GM18499 (cell line): ENCODE measurements around the gene CHAD.
"Not testable (repeated sequence)": the region's sequence is repeated elsewhere in the genome, so short reads cannot be mapped to it uniquely, and the experiment has no call there.

Source experiments
- ATAC-seq: cut with Tn5 transposase; IDR thresholded peaks from one replicate; pipeline ENCODE4 v1.9.1; 2021; ENCODE audit warnings: moderate number of reproducible peaks; ENCODE audit not compliant: insufficient read depth, unreplicated experiment

The CHAD gene

GRCh38 chr17:50432125-50432762 is 36.4 kb downstream of the CHAD start:
- ATAC-seq, result no peak

- no peak for ATAC-seq
Observed at GRCh38 chr17:50430821-50431618, 37.7 kb downstream of the CHAD start.

GRCh38 chr17:50429793-50430192 is 38.9 kb downstream of the CHAD start:
- ATAC-seq, result no peak

DNA sequence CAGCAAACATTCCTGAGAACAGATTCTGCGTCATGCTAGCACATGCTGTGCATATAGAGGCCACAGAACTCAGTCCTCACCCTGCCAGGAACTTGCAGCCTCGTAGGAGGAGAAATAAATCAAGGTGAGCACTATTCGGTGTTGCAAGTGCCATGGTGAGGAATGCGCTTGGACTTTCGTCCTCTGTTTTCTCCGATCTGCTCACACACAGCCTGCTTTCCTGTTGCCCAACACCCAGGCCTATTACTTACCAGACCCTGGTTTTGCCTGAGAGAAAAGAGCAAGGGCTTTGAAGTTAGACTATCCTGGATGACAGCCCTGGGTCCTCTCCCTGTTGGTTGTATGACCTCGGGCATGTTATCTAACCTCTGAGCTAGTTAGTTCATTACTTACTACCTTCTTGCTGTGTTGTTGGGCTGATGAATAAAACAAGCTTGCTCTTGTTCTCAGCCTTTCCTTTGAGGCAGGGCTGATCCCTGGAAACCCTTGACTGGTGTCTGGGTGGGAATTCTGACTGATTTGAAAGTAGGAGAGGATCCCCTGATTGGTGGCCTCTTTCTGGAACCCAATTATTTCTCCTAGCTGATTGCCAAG is 39.8 kb downstream of the CHAD start:
- ATAC-seq, result no peak

- not testable (repeated sequence) for ATAC-seq
Observed at GRCh38 chr17:50428126-50428525, 40.6 kb downstream of the CHAD start.

GRCh38 chr17:50426814-50427787 is 41.6 kb downstream of the CHAD start:
- no peak for ATAC-seq

DNA sequence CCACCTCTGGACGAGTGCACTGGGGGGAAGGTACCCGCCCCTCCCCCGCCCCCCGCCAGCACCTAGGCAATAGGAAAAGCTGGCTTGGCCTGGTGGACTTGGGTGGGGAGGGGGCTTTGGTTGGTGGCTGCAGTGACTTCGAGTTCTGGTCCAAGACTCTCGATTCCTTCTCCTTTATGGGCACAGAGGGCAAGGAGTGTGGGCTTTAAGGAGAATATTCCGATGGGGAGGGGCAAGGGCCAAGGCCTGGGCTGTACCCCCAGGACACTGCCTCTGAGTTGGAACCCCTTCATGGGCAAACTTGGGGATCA is 42.3 kb downstream of the CHAD start:
- no peak for ATAC-seq

- no peak for ATAC-seq
Observed at GRCh38 chr17:50425682-50426471, 42.8 kb downstream of the CHAD start, which contains the start of gene ACSF2. ACSF2 (plus strand) TSS chr17:50426218; CDS start chr17:50426262, 44 bp downstream.

DNA sequence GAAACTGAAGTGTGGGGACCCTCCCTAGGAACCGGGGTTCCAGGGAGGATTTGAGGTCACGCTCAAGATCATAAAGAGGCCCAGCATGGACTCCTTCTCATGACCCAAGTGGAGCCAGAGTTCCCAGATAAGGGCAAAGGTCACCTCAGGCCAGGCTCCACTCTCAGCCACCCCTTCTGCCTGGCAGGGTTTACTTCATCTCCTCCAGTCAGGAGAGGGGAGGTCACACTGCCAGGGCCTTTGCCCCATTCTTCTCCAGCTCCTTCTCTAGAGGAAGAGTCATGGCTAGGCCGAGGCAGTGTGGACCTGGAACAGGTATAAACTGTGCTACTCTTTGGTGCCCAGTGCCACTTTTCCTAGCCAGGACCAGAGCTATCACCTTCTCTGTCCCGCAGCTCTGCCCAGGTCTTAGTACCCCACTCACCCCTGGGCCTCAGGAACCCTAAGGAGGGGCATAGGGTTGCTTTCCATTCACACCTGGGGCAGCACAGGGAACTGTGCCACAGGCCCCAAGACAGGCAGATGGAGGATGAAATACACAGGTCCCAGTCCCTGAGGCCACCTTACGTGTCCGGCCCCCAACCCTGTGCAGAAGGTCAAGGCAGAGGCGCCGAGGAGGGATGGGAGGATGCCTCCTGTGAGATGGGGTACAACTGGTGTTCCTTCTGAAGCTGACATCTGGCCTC is 43.5 kb downstream of the CHAD start:
- ATAC-seq, result no peak

DNA sequence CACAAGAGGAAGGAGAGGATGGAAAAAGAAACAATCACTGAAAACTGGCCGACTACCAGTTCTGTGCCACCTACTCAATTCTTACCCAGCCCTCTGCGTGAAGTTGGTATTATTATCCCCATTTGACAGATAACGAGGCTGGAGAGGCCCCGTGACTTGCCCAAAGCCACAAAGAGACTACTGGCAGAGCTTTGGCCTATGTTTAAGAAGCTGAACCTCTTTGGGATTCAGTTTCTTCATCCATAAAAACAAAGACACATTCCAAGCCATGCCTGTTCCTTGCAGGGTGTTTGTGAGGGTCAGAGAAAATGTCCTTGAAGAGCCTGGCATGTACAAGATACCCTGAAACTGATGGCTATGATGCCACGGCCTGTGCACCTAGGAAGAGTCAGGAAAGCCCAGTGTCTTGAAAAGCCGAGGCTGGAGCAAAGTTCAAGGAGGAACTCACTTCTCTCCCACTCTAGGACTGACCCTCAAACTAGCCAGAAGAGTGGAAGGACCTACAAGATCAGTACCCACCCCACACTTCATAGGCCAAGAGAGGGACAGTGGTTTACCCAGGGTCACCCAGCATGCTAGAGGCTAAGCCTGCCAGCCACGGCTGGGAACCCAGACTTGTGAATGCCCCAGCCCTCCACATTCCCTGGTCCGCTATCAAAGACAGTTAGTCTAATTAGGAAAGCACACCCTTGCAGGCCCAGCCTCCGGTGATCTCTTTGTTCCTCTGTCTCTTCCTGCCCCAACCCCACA is 44.3 kb downstream of the CHAD start:
- ATAC-seq, result no peak

DNA sequence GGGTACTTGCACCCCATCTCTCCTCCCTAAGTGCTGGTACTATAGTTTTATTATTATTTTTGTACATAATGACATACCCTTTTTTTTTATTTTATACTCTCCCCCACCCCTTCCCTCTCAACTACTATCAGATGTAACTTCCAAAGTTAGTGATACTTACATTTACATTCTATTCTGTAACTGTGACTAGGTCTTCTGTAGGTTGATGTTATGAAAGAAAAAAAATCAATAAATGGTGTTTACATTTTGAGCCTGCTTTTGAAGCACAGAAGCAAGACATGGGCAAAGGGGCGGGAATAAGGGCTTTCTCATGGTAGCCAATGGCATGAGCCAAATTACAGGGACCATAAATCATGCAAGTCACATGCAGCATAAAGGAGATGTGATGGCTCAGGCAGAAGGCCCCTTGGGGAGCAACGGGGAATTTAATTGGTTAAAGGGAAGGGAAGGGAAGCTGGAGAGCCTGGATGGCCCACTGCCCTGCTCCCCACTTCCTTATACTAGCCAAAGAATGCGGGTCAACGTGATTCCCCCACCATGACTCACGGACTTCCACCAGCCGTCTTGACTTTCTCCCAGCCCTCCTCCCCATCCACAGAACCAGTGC is 45.0 kb downstream of the CHAD start:
- ATAC-seq, result no peak

GRCh38 chr17:50422738-50423137 is 45.9 kb downstream of the CHAD start:
- no peak for ATAC-seq

GRCh38 chr17:50421308-50422051 is 47.2 kb downstream of the CHAD start:
- ATAC-seq, result no peak

DNA sequence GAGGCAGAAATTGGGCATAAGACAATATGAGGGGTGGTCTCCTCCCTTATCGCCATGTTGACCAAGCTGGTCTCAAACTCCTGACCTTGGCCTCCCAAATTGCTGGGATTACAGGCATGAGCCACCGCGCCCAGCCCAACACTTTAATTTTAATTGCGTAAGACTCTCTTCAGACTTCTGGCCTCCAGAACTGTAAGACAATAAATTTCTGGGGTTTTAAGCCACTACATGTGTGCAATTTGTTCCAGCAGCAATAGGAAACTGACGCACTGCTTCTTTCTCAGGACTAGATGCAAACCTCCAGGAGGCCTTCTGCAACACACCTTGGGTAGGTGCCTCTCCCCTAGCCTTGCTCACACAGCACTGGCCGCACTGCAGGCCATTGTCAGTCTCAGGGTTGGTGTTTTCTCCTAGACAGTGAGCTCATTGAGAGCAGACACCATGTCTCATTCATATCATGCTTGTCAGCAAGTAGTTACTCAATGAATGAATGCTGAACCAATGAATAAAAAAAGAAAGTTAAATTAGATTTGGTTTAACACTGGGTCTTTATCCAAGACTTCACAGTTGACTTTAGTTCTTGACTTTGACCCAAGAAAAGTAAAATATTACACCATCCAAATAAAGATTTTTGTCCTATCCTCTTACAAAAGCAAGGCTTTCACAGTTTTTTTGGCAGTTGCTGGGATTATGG is 48.1 kb downstream of the CHAD start:
- no peak for ATAC-seq

- ATAC-seq, result not testable (repeated sequence)
Observed at GRCh38 chr17:50419577-50419976, 49.1 kb downstream of the CHAD start.

DNA sequence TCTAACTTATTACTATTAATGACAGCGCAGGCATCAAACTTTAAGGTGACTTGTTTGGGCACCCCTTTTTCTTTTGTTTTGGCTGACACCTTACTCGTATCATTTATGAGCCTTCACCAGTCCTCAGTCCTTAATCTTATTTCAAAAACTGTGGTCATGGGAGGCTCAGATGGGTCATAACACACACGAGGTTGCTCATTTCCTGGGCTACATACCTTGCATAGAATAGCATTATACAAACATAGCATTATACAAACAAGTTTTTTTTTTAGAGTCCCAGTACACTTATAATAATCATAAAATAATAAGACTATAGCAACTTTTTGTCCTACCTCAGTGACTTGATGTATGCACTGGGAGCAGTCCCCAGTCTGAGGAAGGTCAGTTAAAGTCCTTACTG is 53.9 kb downstream of the CHAD start:
- ATAC-seq, result no peak
